HepG2 (cell line): ENCODE measurements around the gene HOXC9. TPM values are rescaled to one million over a fixed set of nuclear protein-coding genes. Genes with fewer than 3 reads are reported as not detected.

Source experiments
- ATAC-seq: fragments of 200-7000 bp; cut with Tn5 transposase; 3 replicates; pipeline ENCODE4 v1.9.1; 2020; ENCODE audit warnings: mild to moderate bottlenecking, moderate library complexity
- BruUV-seq: library from RNA; stranded (reverse); fragments of 400-500 nt; replicated peaks from 2 replicates; lab custom pipeline; 2021; lab: Mats Ljungman, UMichigan
- CTCF ChIA-PET: fragments of 300-600 bp; formaldehyde crosslinking; extraction: SDS; loops from one replicate; lab custom pipeline; 2021; ENCODE audit warnings: low total read pairs, inconsistent platforms, low intra/inter-chr PET ratio; lab: Yijun Ruan, JAX
- POLR2A ChIA-PET: fragments of 350-600 bp; sonication (Branson Sonifier 250); formaldehyde crosslinking; loops from one replicate; lab custom pipeline; 2020; ENCODE audit warnings: antibody characterized with exemption, inconsistent platforms; lab: Yijun Ruan, JAX
- DNase-seq: peaks from one replicate; pipeline ENCODE4 v3.0.0-alpha.2; 2015; ENCODE audit warnings: low spot score
- FAIRE-seq: peaks from 3 replicates; lab custom pipeline; 2011; peaks lifted over from hg19 to GRCh38; lab: Jason Lieb, UNC
- H2AFZ ChIP-seq: one replicate; pipeline ENCODE4 v1.6.1; 2011; ENCODE audit warnings: low read length, inconsistent platforms
- H3K27ac ChIP-seq: fragments of 300-600 bp; 3 replicates; pipeline ENCODE4 v1.8.0; 2011; ENCODE audit warnings: mixed run types, mild to moderate bottlenecking, mixed read lengths, low read length, inconsistent platforms; ENCODE audit not compliant: insufficient read depth; ENCODE audit errors: extremely low read length
- H3K27me3 ChIP-seq, 2 experiments: fragments of 200-600 bp in 1 of 2; 2 replicates in 1 of 2; 3 replicates in 1 of 2; pipeline versions ENCODE4 v1.6.0 to v1.8.0; 2011; ENCODE audit warnings: low read length in 2 of 2, mild to moderate bottlenecking in 2 of 2, moderate library complexity in 2 of 2, inconsistent platforms in 1 of 2; ENCODE audit not compliant: insufficient read depth in 2 of 2, control insufficient read depth in 1 of 2
- H3K36me3 ChIP-seq, 2 experiments: fragments of 200-600 bp in 1 of 2; replicated peaks in 1 of 2; 2 replicates in 1 of 2; 3 replicates in 1 of 2; pipeline versions ENCODE4 v1.5.1 to v1.8.0; 2011; ENCODE audit warnings: low read length in 2 of 2, inconsistent platforms in 1 of 2; ENCODE audit not compliant: insufficient read depth in 2 of 2, control insufficient read depth in 1 of 2
- H3K4me1 ChIP-seq: 2 replicates; pipeline ENCODE4 v1.5.1; 2012; ENCODE audit warnings: low read length, inconsistent platforms; ENCODE audit not compliant: insufficient read depth
- H3K4me2 ChIP-seq: 2 replicates; pipeline ENCODE4 v1.6.0; 2011; ENCODE audit warnings: low read depth, low read length, inconsistent platforms
- H3K4me3 ChIP-seq, 3 experiments: fragments of 200-600 bp in 1 of 3; sonication (generic), shearing (Covaris generic) in 1 of 3; replicated peaks in 1 of 3; 2 replicates each; pipeline ENCODE4 v1.5.1; 2011 to 2016; ENCODE audit warnings: low read length in 3 of 3, inconsistent platforms in 2 of 3, low read depth in 2 of 3, mild to moderate bottlenecking in 2 of 3, control low read depth in 1 of 3, mixed read lengths in 1 of 3; ENCODE audit not compliant: insufficient read depth in 1 of 3
- H3K79me2 ChIP-seq: one replicate; pipeline ENCODE4 v1.6.1; 2011; ENCODE audit warnings: low read length, inconsistent platforms; ENCODE audit not compliant: insufficient read depth
- H3K9ac ChIP-seq: 2 replicates; pipeline ENCODE4 v1.6.0; 2011; ENCODE audit warnings: mild to moderate bottlenecking, low read depth, low read length, inconsistent platforms; ENCODE audit not compliant: insufficient read depth
- H3K9me3 ChIP-seq: 2 replicates; pipeline ENCODE4 v1.5.1; 2012; ENCODE audit warnings: mild to moderate bottlenecking, low read length
- H4K20me1 ChIP-seq: 2 replicates; pipeline ENCODE4 v1.6.0; 2011; ENCODE audit warnings: inconsistent platforms, mild to moderate bottlenecking, low read length, moderate library complexity; ENCODE audit not compliant: insufficient read depth
- CBX2 ChIP-seq, 2 experiments: fragments of 200-600 bp in 1 of 2; sonication (generic); formaldehyde crosslinking in 1 of 2; IDR thresholded peaks; 2 replicates each; pipeline versions ENCODE4 v1.7.0 to v1.8.1; 2018 to 2022; ENCODE audit warnings: low read depth in 2 of 2, low read length in 1 of 2, mild to moderate bottlenecking in 1 of 2, missing genetic modification reagents in 1 of 2
- ZNF646 ChIP-seq: sonication (generic); formaldehyde crosslinking; IDR thresholded peaks from 2 replicates; pipeline ENCODE4 v1.9.0; 2021; ENCODE audit warnings: mild to moderate bottlenecking, missing genetic modification reagents
- ZSCAN5A ChIP-seq: sonication (generic); formaldehyde crosslinking; IDR thresholded peaks from 2 replicates; pipeline ENCODE4 v1.8.0; 2022; ENCODE audit warnings: mild to moderate bottlenecking, missing genetic modification reagents, borderline replicate concordance
- WGBS: methylation state at CpG from one replicate; pipeline ENCODE4 v1.1.6; 2017; ENCODE audit warnings: low lambda C conversion rate; 5-methylcytosine and 5-hydroxymethylcytosine counted together
- in situ Hi-C: cut with HindIII; loops from 2 replicates; pipeline ENCODE4 v1.10.0; 2017; ENCODE audit warnings: low pct_unique_long_range_greater_than_20kb; ENCODE audit not compliant: extremely low pct_ligation_motif_present
- intact Hi-C: fragments of 100-400 bp; cut with micrococcal nuclease; formaldehyde crosslinking; loops from one replicate; pipeline ENCODE4 v1.10.0; 2022; ENCODE audit not compliant: unreplicated experiment
- polyA plus RNA-seq, 8 experiments: library from polyadenylated mRNA; depleted of rRNA in 3 of 8; stranded (reverse) in 7 of 8; unstranded in 1 of 8; fragments of >200 nt; fragmentation: Illumina TruSeq in 4 of 8; extraction: Trizol in 4 of 8; gene quantifications; 2 replicates each; pipeline versions ENCODE4 v1.2.1 to v1.2.3, GENCODE V29; 2011 to 2016; ENCODE audit warnings: low read depth in 4 of 8, missing spikeins in 1 of 8, mixed read lengths in 1 of 8; ENCODE audit not compliant: insufficient read depth in 1 of 8
- total RNA-seq, 5 experiments: library from RNA; depleted of rRNA; stranded (reverse); fragments of >200 nt; fragmentation: Illumina TruSeq; extraction: Trizol; gene quantifications; 2 replicates each; pipeline ENCODE4 v1.2.3, GENCODE V29; 2016; ENCODE audit warnings: low read depth in 1 of 5

HOXC9 gene
- total and polyA plus RNA-seq, 2 of the 13 experiments (the other 11 are each of a cell fraction or from before 2014, with no cell fraction given), result 0.11 to 1.1 TPM

- ATAC-seq (peak; percentile 21; the same call in 2 of the 3 replicates), FAIRE-seq (no peak), DNase-seq (no peak)
- 2% methylated on average over 7 of the region's 11 CpGs for WGBS
- Histone ChIP-seq H3K4me1 (peaks cover 44% of the 10 kb centered on the region), H4K20me1 (no peaks in the 10 kb centered on the region), H3K27ac (no peak overlapping the region), H2AFZ (peak overlapping the region; percentile 72), H3K4me2 (peak overlapping the region; percentile 92), H3K4me3 (peak overlapping the region; percentile 47 to 68 (median 47)), H3K27me3 (peaks cover 8 to 89% of the 10 kb centered on the region in 2 experiments), H3K79me2 (no peaks in the 10 kb centered on the region), H3K36me3 (no peaks in the 10 kb centered on the region), H3K9ac (peak overlapping the region; percentile 22; the same call in 1 of the 2 replicates), H3K9me3 (no peaks in the 10 kb centered on the region)
- in situ Hi-C loops (no loop called here), intact Hi-C loops (no loop called here)
- POLR2A ChIA-PET, result interaction anchor here (1.2 to 1.5 kb wide), 2 partner anchors 11 to 179 kb away, joined by 3 to 5 read pairs; no protein-coding TSS in a partner anchor
- BruUV-seq, result no TSS peak
- CTCF ChIA-PET, result no interaction called here
- TF ChIP-seq CBX2 (IDR thresholded peaks at IDR 0.05; ENCODE audit: low read depth, low read length), result 0 out of 2 replicates have a peak, but pooled peaks have one; percentile 46
- no peak for TF ChIP-seq CBX2 (CRISPR knock-in tag; IDR thresholded peaks at IDR 0.05; ENCODE audit: low read depth)
- peak; percentile 28; the same call in 1 of the 2 replicates for TF ChIP-seq ZNF646
- no peak for TF ChIP-seq ZSCAN5A (CRISPR knock-in tag)
Observed at GRCh38 chr12:53977596-53978445, 22.1 kb upstream of the HOXC9 start.
